AG09319 (cell line): Measurements from ENCODE around the gene TLE2.

Experiments used
- DNase-seq: peaks from one replicate; pipeline ENCODE4 v3.0.0-alpha.2; 2010; ENCODE audit warnings: low read depth; ENCODE audit errors: extremely low read depth
- TF ChIP-seq, protein P1 (sequence below): IDR thresholded peaks from 2 replicates; pipeline ENCODE4 v1.5.1; 2011; ENCODE audit warnings: low read depth, mild to moderate bottlenecking, inconsistent platforms, low read length, moderate library complexity

Gene TLE2

DNA sequence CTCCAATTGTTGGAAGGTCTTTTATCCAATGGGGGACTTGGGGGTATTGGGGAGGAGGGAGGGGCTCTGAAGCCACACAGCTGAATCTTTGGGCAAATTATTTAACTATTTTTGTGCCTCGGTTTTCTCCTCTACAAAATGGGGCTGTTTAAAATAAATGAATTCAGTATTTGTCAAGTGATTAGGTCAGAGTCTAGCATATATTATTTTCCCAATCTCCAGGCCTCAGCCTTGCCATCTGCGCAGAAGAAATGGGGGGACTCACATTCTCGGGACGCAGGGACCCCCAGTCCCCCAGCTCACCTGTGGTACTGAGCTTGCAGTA is 31.7 kb upstream of the TLE2 start:
- TF ChIP-seq, protein P1, sequence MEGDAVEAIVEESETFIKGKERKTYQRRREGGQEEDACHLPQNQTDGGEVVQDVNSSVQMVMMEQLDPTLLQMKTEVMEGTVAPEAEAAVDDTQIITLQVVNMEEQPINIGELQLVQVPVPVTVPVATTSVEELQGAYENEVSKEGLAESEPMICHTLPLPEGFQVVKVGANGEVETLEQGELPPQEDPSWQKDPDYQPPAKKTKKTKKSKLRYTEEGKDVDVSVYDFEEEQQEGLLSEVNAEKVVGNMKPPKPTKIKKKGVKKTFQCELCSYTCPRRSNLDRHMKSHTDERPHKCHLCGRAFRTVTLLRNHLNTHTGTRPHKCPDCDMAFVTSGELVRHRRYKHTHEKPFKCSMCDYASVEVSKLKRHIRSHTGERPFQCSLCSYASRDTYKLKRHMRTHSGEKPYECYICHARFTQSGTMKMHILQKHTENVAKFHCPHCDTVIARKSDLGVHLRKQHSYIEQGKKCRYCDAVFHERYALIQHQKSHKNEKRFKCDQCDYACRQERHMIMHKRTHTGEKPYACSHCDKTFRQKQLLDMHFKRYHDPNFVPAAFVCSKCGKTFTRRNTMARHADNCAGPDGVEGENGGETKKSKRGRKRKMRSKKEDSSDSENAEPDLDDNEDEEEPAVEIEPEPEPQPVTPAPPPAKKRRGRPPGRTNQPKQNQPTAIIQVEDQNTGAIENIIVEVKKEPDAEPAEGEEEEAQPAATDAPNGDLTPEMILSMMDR = no peak

DNA sequence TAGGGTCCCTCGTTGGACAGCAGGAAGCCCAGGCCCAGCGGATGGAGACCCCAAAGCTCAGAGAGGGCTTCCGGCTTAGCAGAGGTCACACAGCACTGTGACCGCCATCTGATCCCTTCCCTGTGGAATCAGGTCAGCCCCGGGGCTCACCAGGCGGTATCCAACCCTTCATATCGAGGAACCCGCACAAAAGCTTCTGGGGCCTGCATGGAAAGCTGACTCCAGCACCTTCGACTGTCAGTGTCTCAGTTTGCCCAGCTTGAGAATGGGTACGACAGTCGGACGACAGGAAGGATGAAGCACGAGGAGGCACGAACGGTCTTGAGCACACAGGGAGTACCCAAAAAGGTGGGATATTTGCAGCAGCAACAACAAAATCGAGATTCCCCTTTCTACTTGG is 30.6 kb upstream of the TLE2 start:
- TF ChIP-seq, protein P1 = no peak
- DNase-seq = no peak

More for the DNA sequence above, 31.7 kb upstream of the TLE2 start:
- no peak for DNase-seq

DNA sequence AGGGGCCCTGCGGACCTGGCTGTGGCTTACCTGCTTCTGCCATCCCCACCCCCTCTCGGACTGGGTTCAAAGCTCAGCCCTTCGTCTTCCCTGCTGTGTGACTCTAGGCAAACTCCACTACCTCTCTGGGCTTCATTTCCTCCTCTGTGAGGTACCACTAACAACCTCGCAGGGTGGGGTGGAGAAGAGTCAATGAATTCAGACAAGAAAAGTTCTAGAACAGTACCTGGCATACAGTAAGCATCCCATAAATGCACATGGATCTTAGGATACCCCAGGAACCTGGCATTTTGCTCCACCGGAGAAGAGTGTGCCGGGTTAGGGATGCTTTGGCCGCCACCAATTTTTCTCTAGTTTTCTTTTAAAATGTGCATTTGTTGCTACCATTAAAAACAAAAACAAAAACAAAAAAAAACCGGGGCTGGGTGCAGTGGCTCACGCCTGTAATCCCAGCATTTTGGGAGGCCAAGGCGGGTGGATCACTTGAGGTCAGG is 29.8 kb upstream of the TLE2 start:
- TF ChIP-seq, protein P1 = no peak
- DNase-seq = no peak

DNA sequence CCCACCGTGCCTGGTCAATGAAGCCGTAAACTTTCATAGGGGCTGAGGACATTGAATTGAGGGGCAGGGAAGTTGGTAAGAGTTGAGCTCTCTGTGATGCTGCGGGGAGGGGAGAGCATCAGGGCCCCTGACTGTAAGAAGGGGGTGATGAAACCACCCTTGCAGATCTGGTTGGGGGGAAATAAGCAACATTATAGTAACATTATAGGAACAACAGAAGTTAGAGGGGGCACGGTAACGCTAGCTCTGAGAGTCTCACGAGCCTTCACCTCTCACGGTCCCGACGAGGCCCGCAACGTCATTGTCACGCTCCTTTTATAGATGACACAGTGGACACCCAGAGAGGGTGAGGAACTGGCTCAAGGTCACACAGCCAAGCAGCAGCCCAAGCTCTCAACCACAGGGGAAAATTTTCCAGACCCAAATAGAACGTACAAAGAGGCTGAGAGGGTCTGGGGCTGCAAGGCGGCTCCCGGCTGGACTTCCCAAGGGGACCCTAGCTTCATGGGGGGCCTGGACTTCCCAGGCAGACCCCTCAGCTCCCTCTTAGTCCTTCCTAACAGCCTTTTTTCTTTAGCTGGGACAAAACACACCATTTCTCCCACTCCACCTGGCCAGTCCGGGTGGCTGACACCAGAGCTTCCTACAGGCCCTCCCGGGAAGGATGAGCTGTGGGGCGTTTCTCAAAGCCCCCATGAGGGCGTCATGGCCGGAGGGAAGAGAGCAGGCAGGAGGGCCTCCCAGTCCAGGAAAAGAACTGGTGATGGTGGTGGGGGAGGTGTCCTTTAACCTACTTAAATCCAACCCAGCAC is 29.1 kb upstream of the TLE2 start:
- TF ChIP-seq, protein P1 = no peak
- DNase-seq = no peak

DNA sequence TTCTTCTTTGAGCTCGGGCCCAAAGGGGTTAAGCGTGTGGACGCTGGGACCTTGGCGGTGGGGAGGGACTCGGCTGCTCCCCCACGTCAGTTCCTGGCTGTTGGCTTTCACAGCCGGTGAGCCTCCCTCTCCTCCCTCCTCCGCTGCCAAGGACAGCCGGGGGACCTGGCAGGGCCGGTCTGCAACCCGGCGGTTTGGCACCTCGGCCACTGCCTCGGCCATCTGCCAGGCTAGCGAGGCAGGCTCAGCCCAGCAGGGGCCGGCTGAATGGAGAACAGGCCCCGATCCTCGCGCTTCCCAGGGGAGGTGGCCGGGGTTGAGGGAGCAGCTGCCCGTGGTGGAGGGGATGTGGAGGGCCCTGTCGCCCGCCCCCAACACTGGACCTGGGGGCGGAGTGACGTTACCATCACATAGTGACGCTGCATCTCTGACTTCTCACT is 28.2 kb upstream of the TLE2 start:
- DNase-seq = no peak

DNA sequence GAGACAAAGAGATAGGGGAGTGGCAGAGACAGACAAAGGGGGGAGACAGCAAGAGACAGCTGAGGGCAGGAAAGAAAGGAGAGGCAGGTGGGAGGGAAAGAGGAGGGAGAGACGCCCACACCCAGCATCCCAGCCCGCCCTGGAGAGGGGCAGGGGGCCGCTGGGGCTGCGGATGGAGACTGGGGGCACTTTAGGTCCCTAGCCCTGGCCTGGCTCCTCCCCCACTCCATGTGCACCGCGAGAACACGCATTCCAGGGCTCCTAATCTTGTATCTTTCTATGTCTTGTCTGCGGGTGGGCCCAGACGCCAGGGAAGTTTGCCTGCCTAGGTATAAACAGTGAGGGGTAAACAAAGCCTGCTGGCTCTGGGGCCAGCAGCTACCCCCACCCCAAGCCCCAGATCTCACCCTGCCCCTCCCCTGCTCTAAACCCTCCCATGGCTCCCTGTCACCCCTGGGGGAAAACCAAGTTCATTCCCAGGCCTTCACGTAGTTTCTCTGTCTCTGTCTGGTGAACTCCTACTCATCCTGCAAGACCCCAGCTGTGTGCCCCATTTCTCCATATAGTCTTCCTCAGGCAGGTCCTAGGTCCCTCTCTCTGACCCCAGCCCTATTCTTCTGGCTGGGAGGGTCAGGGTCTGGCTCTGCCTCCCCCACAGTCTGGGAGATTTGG is 27.5 kb upstream of the TLE2 start:
- TF ChIP-seq, protein P1 = no peak
- DNase-seq = no peak

More for the DNA sequence above, 28.2 kb upstream of the TLE2 start:
- TF ChIP-seq, protein P1 = no peak
